ENCODE data around the gene DPP10.
"Not testable (repeated sequence)": the region's sequence is repeated elsewhere in the genome, so short reads cannot be mapped to it uniquely, and the experiment has no call there.

The DPP10 gene

GRCh38 chr2:114729026-114729425 lies 286.6 kb downstream of the DPP10 start:
- no peak for DNase-seq

- no peak for DNase-seq
Observed at GRCh38 chr2:114735126-114735525, 292.7 kb downstream of the DPP10 start.

GRCh38 chr2:114742245-114742644 lies 299.8 kb downstream of the DPP10 start:
- DNase-seq: no peak

GRCh38 chr2:114745700-114746099 lies 303.3 kb downstream of the DPP10 start:
- no peak for DNase-seq

- DNase-seq: not testable (repeated sequence)
Observed at GRCh38 chr2:114748175-114748574, 305.7 kb downstream of the DPP10 start.

- DNase-seq: no peak
Observed at GRCh38 chr2:114752425-114752824, 310.0 kb downstream of the DPP10 start.

- DNase-seq: no peak
Observed at GRCh38 chr2:114753145-114753544, 310.7 kb downstream of the DPP10 start.

- no peak for DNase-seq
Observed at GRCh38 chr2:114754907-114755563, 312.6 kb downstream of the DPP10 start.

- DNase-seq: no peak
Observed at GRCh38 chr2:114762376-114762775, 319.9 kb downstream of the DPP10 start.

GRCh38 chr2:114762986-114763385 lies 320.5 kb downstream of the DPP10 start:
- no peak for DNase-seq

- DNase-seq: no peak
Observed at GRCh38 chr2:114769110-114769509, 326.7 kb downstream of the DPP10 start.

- no peak for DNase-seq
Observed at GRCh38 chr2:114769991-114770390, 327.6 kb downstream of the DPP10 start.

- no peak for DNase-seq
Observed at GRCh38 chr2:114784046-114784445, 341.6 kb downstream of the DPP10 start.

GRCh38 chr2:114784890-114785583 lies 342.6 kb downstream of the DPP10 start:
- DNase-seq: no peak

- no peak for DNase-seq
Observed at GRCh38 chr2:114786901-114787300, 344.5 kb downstream of the DPP10 start.

- no peak for DNase-seq
Observed at GRCh38 chr2:114787486-114787885, 345.0 kb downstream of the DPP10 start.

- no peak for DNase-seq
Observed at GRCh38 chr2:114789989-114790388, 347.5 kb downstream of the DPP10 start.

- DNase-seq: no peak
Observed at GRCh38 chr2:114797540-114797939, 355.1 kb downstream of the DPP10 start.

- DNase-seq: no peak
Observed at GRCh38 chr2:114797942-114798341, 355.5 kb downstream of the DPP10 start.

- no peak for DNase-seq
Observed at GRCh38 chr2:114800371-114800770, 357.9 kb downstream of the DPP10 start.

- DNase-seq: no peak
Observed at GRCh38 chr2:114805195-114805594, 362.8 kb downstream of the DPP10 start.

- no peak for DNase-seq
Observed at GRCh38 chr2:114810092-114810491, 367.7 kb downstream of the DPP10 start.

GRCh38 chr2:114812261-114812660 lies 369.8 kb downstream of the DPP10 start:
- DNase-seq: no peak

- DNase-seq: no peak
Observed at GRCh38 chr2:114814355-114814754, 371.9 kb downstream of the DPP10 start.

GRCh38 chr2:114821055-114821454 lies 378.6 kb downstream of the DPP10 start:
- no peak for DNase-seq
